K562 (cell line): ENCODE measurements around the gene MARK3. TPM values are rescaled to one million over a fixed set of nuclear protein-coding genes. Genes with fewer than 3 reads are reported as not detected.

ENCODE experiments used
- ATAC-seq: fragments of 200-7000 bp; cut with Tn5 transposase; 3 replicates; pipeline ENCODE4 v1.9.1; 2020; ENCODE audit warnings: moderate library complexity
- BruUV-seq: library from RNA; stranded (reverse); fragments of 400-500 nt; replicated peaks from 2 replicates; lab custom pipeline; 2021; lab: Mats Ljungman, UMichigan
- CTCF ChIA-PET: fragments of 300-600 bp; formaldehyde crosslinking; extraction: SDS; loops from one replicate; lab custom pipeline; 2021; ENCODE audit warnings: low intra/inter-chr PET ratio; lab: Yijun Ruan, JAX
- POLR2A ChIA-PET: fragments of 300-600, 350-650 bp; sonication (Branson Sonifier 250); formaldehyde crosslinking; extraction: SDS; loops from one replicate; lab custom pipeline; 2021; ENCODE audit warnings: antibody characterized with exemption, inconsistent platforms; lab: Yijun Ruan, JAX
- DNase-seq, 4 experiments: peaks; one replicate each; pipeline versions ENCODE4 v3.0.0 to v3.0.0-alpha.2; 2011 to 2018; ENCODE audit warnings: low spot score in 3 of 4, mixed read lengths in 3 of 4; ENCODE audit errors: extremely low read depth in 1 of 4
- FAIRE-seq: peaks from 2 replicates; lab custom pipeline; 2011; peaks lifted over from hg19 to GRCh38; lab: Jason Lieb, UNC
- H2AFZ ChIP-seq: 2 replicates; pipeline ENCODE4 v1.6.0; 2011; ENCODE audit warnings: low read depth, low read length, control low read depth, inconsistent platforms
- H3K27ac ChIP-seq: fragments of 200-600 bp; 3 replicates; pipeline ENCODE4 v1.8.0; 2011; ENCODE audit warnings: low read depth, mild to moderate bottlenecking, control low read depth, inconsistent platforms, low read length, moderate library complexity, mixed read lengths; ENCODE audit errors: extremely low read depth
- H3K27me3 ChIP-seq, 2 experiments: fragments of 300-600 bp in 1 of 2; 2 replicates in 1 of 2; 3 replicates in 1 of 2; pipeline versions ENCODE4 v1.6.0 to v1.8.0; 2011; ENCODE audit warnings: inconsistent platforms in 2 of 2, low read length in 2 of 2, mild to moderate bottlenecking in 1 of 2, mixed read lengths in 1 of 2, moderate library complexity in 1 of 2; ENCODE audit not compliant: control insufficient read depth in 2 of 2, insufficient read depth in 2 of 2
- H3K36me3 ChIP-seq: fragments of 300-600 bp; 3 replicates; pipeline ENCODE4 v1.8.0; 2011; ENCODE audit warnings: mild to moderate bottlenecking, low read length, inconsistent platforms; ENCODE audit not compliant: control insufficient read depth, insufficient read depth
- H3K4me1 ChIP-seq, 2 experiments: fragments of 200-600 bp in 1 of 2; replicated peaks in 1 of 2; 2 replicates in 1 of 2; 3 replicates in 1 of 2; pipeline versions ENCODE4 v1.5.1 to v1.8.0; 2011; ENCODE audit warnings: inconsistent platforms in 2 of 2, low read length in 2 of 2, mild to moderate bottlenecking in 1 of 2, mixed read lengths in 1 of 2, moderate library complexity in 1 of 2; ENCODE audit not compliant: control insufficient read depth in 2 of 2, insufficient read depth in 2 of 2
- H3K4me2 ChIP-seq: 2 replicates; pipeline ENCODE4 v1.6.1; 2011; ENCODE audit warnings: low read length, control low read depth, inconsistent platforms, mixed read lengths; ENCODE audit not compliant: insufficient read depth
- H3K4me3 ChIP-seq: fragments of 200-600 bp; sonication (generic), shearing (Covaris generic); 2 replicates; pipeline ENCODE4 v1.5.1; 2016; ENCODE audit warnings: control low read depth, inconsistent platforms
- H3K79me2 ChIP-seq: fragments of 200-600 bp; 3 replicates; pipeline ENCODE4 v1.8.0; 2011; ENCODE audit warnings: low read length, inconsistent platforms; ENCODE audit not compliant: control insufficient read depth, insufficient read depth
- H3K9ac ChIP-seq, 2 experiments: 2 replicates each; pipeline versions ENCODE4 v1.6.0 to v1.6.1; 2011; ENCODE audit warnings: low read depth in 2 of 2, low read length in 2 of 2, control low read depth in 1 of 2, inconsistent platforms in 1 of 2, mild to moderate bottlenecking in 1 of 2, mixed read lengths in 1 of 2; ENCODE audit not compliant: insufficient read depth in 1 of 2
- H3K9me1 ChIP-seq: one replicate; pipeline ENCODE4 v1.6.0; 2011; ENCODE audit warnings: inconsistent platforms, mild to moderate bottlenecking, low read length, moderate library complexity; ENCODE audit not compliant: control insufficient read depth, insufficient read depth
- H3K9me3 ChIP-seq: replicated peaks from 2 replicates; pipeline ENCODE4 v1.5.1; 2011; ENCODE audit warnings: low read depth, low read length, inconsistent platforms; ENCODE audit not compliant: control insufficient read depth, insufficient read depth
- H4K20me1 ChIP-seq: replicated peaks from 2 replicates; pipeline ENCODE4 v1.6.1; 2011; ENCODE audit warnings: low read length, inconsistent platforms, mixed read lengths; ENCODE audit not compliant: control insufficient read depth, insufficient read depth
- ATF1 ChIP-seq, 2 experiments: fragments of 450-650 bp in 1 of 2; IDR thresholded peaks; 2 replicates each; pipeline ENCODE4 v1.6.1; 2016; ENCODE audit warnings: missing compliant biosample characterization in 1 of 2, missing genetic modification characterization in 1 of 2
- BMI1 ChIP-seq: fragments of 150-350 bp; IDR thresholded peaks from 2 replicates; pipeline ENCODE4 v1.6.1; 2014; ENCODE audit warnings: low read length
- FOS ChIP-seq: IDR thresholded peaks from 3 replicates; pipeline ENCODE4 v1.6.1; 2011; ENCODE audit not compliant: insufficient read length; ENCODE audit errors: extremely low read depth
- HMGN3 ChIP-seq: IDR thresholded peaks from 2 replicates; pipeline ENCODE4 v1.6.1; 2011; ENCODE audit warnings: borderline replicate concordance, low read depth, mild to moderate bottlenecking, mixed read lengths, low read length; ENCODE audit not compliant: insufficient read length; ENCODE audit errors: extremely low read depth
- HNRNPL ChIP-seq: fragments of 200-400 bp; formaldehyde crosslinking; IDR thresholded peaks from 2 replicates; pipeline ENCODE4 v1.6.1; 2017; ENCODE audit warnings: low read depth, mild to moderate bottlenecking, low read length
- KAT8 ChIP-seq: fragments of 450-650 bp; IDR thresholded peaks from 2 replicates; pipeline ENCODE4 v1.6.1; 2016; ENCODE audit warnings: low read depth, mild to moderate bottlenecking
- MEIS2 ChIP-seq: fragments of 450-650 bp; IDR thresholded peaks from 2 replicates; pipeline ENCODE4 v1.6.1; 2014; ENCODE audit warnings: mild to moderate bottlenecking; ENCODE audit not compliant: partially characterized antibody
- NCOA6 ChIP-seq: fragments of 450-650 bp; IDR thresholded peaks from 2 replicates; pipeline ENCODE4 v1.6.1; 2017; ENCODE audit warnings: mild to moderate bottlenecking
- PCBP2 ChIP-seq: fragments of 200-400 bp; formaldehyde crosslinking; IDR thresholded peaks from 2 replicates; pipeline ENCODE4 v1.6.1; 2018; ENCODE audit warnings: low read length, low read depth, mild to moderate bottlenecking, moderate library complexity; ENCODE audit not compliant: poor library complexity, severe bottlenecking
- POLR2A ChIP-seq: fragments of 450-650 bp; conservative IDR thresholded peaks from 2 replicates; pipeline ENCODE4 v1.6.1; 2016
- RBM25 ChIP-seq: fragments of 200-400 bp; formaldehyde crosslinking; IDR thresholded peaks from 2 replicates; pipeline ENCODE4 v1.6.1; 2018; ENCODE audit warnings: low read length, low read depth, moderate library complexity; ENCODE audit not compliant: severe bottlenecking
- RFX7 ChIP-seq: fragments of 250-450 bp; sonication (Bioruptor Pico); IDR thresholded peaks from 2 replicates; pipeline ENCODE4 v1.5.1; 2021; ENCODE audit warnings: mild to moderate bottlenecking
- SP1 ChIP-seq: sonication (generic); formaldehyde crosslinking; IDR thresholded peaks from 2 replicates; pipeline ENCODE4 v1.8.1; 2022; ENCODE audit warnings: mild to moderate bottlenecking, missing genetic modification reagents
- TAF9B ChIP-seq: fragments of 450-650 bp; IDR thresholded peaks from 2 replicates; pipeline ENCODE4 v1.6.1; 2018; ENCODE audit warnings: mild to moderate bottlenecking; ENCODE audit not compliant: partially characterized antibody
- ZNF217 ChIP-seq: sonication (generic); formaldehyde crosslinking; IDR thresholded peaks from 2 replicates; pipeline ENCODE4 v1.8.0; 2022; ENCODE audit warnings: mild to moderate bottlenecking, missing genetic modification reagents
- ZNF764 ChIP-seq: fragments of 250-450 bp; sonication (Bioruptor Pico); IDR thresholded peaks from 2 replicates; pipeline ENCODE4 v1.4.0; 2020; ENCODE audit warnings: low read depth, mild to moderate bottlenecking, moderate library complexity
- ZNF830 ChIP-seq: fragments of 250-450 bp; sonication (Bioruptor Pico); IDR thresholded peaks from 2 replicates; pipeline ENCODE4 v1.5.0; 2021; ENCODE audit warnings: mild to moderate bottlenecking
- WGBS: fragments of 100-300 bp; shearing (Covaris generic); methylation state at CpG from one replicate; pipeline ENCODE4 v1.1.6; 2016; ENCODE audit warnings: low coverage, mixed read lengths; ENCODE audit not compliant: insufficient coverage; ENCODE audit errors: missing lambda C conversion rate; 5-methylcytosine and 5-hydroxymethylcytosine counted together
- in situ Hi-C: fragments of 300-500 bp; cut with MboI; formaldehyde crosslinking; loops from 4 replicates; pipeline ENCODE4 v1.15.0; 2018; ENCODE audit warnings: inconsistent platforms, mixed read lengths
- intact Hi-C: fragments of 100-400 bp; cut with micrococcal nuclease; formaldehyde crosslinking; loops from 2 replicates; pipeline ENCODE4 v1.14.2; 2022
- polyA plus RNA-seq, 8 experiments: library from polyadenylated mRNA; depleted of rRNA in 4 of 8; stranded (reverse) in 5 of 8; unstranded in 3 of 8; fragments of >200 nt; fragmentation: Nextera tagmentation in 2 of 8; fragmentation: Illumina TruSeq in 1 of 8; extraction: Ambion mirVana in 2 of 8; extraction: Trizol in 1 of 8; gene quantifications; 2 replicates each; pipeline versions ENCODE4 v1.2.1 to v1.2.3, GENCODE V29; 2011 to 2014; ENCODE audit warnings: inconsistent platforms in 1 of 8, missing spikeins in 1 of 8
- total RNA-seq, 7 experiments: library from RNA; depleted of rRNA in 6 of 7; stranded (reverse); fragments of >200 nt in 6 of 7; fragmentation: Illumina TruSeq in 2 of 7; extraction: Trizol in 2 of 7; gene quantifications; 2 replicates each; pipeline versions ENCODE4 v1.2.1 to v1.2.3, GENCODE V29; 2011 to 2021; ENCODE audit warnings: low replicate concordance in 1 of 7

The MARK3 gene
- total and polyA plus RNA-seq, 9 of the 15 experiments (the other 6 are each of a cell fraction or from before 2014, with no cell fraction given): 10.1 to 68.7 (median 56.3) TPM

- no peak overlapping the region for H3K27ac ChIP-seq
- no peak overlapping the region for H2AFZ ChIP-seq
- no peaks in the 10 kb centered on the region for H3K9me1 ChIP-seq
- H3K4me3 ChIP-seq: no peak overlapping the region
- no peak overlapping the region for H3K4me2 ChIP-seq
- no peak for FAIRE-seq
- DNase-seq: no peak
- H3K4me1 ChIP-seq: peaks cover 16 to 53% of the 10 kb centered on the region in 2 experiments
- H3K9ac ChIP-seq: no peak overlapping the region
- 88% methylated on average over 2 of the region's 2 CpGs for WGBS
- H3K36me3 ChIP-seq: 0 out of 3 replicates have a peak, but pooled peaks cover 2% of the 10 kb centered on the region
- no peaks in the 10 kb centered on the region for H3K27me3 ChIP-seq
- in situ Hi-C loops (no loop called here), intact Hi-C loops (loop anchor here (10.0 kb wide), 1 partner anchor 128 kb away; the partner anchor contains the start of genes CKB and TRMT61A)
- ChIA-PET CTCF (no interaction called here), POLR2A (interaction anchor here (1.0 to 1.2 kb wide), 2 partner anchors 14 to 22 kb away, joined by 3 read pairs; no protein-coding TSS in a partner anchor)
- no peak for ATAC-seq
- H3K79me2 ChIP-seq: peaks cover 97% of the 10 kb centered on the region
- TF ChIP-seq MEIS2 (no peak), ZNF764 (no peak), KAT8 (no peak), PCBP2 (no peak), RFX7 (no peak), HMGN3 (no peak), HNRNPL (no peak), ZNF217 (CRISPR knock-in tag) (no peak), RBM25 (no peak), ZNF830 (CRISPR knock-in tag) (no peak), TAF9B (no peak), FOS (no peak), SP1 (CRISPR knock-in tag) (no peak), BMI1 (no peak), POLR2A (no peak), ATF1 (CRISPR knock-in tag; IDR thresholded peaks at IDR 0.05) (no peak), ATF1 (tag; IDR thresholded peaks at IDR 0.05) (no peak), NCOA6 (no peak)
- peaks cover 18% of the 10 kb centered on the region for H4K20me1 ChIP-seq
- H3K9me3 ChIP-seq: no peaks in the 10 kb centered on the region
- BruUV-seq: no TSS peak
These were observed 11.2 kb downstream of the MARK3 start for GRCh38 chr14:103396463-103396862.
